BJ (cell line): ENCODE data around the gene FRMD4A. TPM values are rescaled to one million over a fixed set of nuclear protein-coding genes. Genes with fewer than 3 reads are reported as not detected.

Experiments used
- CTCF ChIA-PET: fragments of 350-600 bp; formaldehyde crosslinking; extraction: SDS; loops from one replicate; lab custom pipeline; 2021; ENCODE audit warnings: antibody characterized with exemption, inconsistent platforms; lab: Yijun Ruan, JAX
- POLR2A ChIA-PET: fragments of 300-600 bp; sonication (Branson Sonifier 250); formaldehyde crosslinking; extraction: SDS; loops from one replicate; lab custom pipeline; 2021; ENCODE audit warnings: antibody characterized with exemption; lab: Charles Lee
- DNase-seq: peaks from one replicate; pipeline ENCODE4 v3.0.0-alpha.2; 2011; ENCODE audit warnings: low read depth
- H3K27me3 ChIP-seq: 2 replicates; pipeline ENCODE4 v1.6.0; 2011; ENCODE audit warnings: low read length; ENCODE audit not compliant: control insufficient read depth, insufficient read depth
- H3K36me3 ChIP-seq: 2 replicates; pipeline ENCODE4 v1.5.1; 2011; ENCODE audit warnings: low read length; ENCODE audit not compliant: control insufficient read depth, insufficient read depth
- H3K4me3 ChIP-seq: 2 replicates; pipeline ENCODE4 v1.5.1; 2011; ENCODE audit warnings: low read depth, mild to moderate bottlenecking, control low read depth, low read length
- CTCF ChIP-seq: IDR thresholded peaks from 2 replicates; pipeline ENCODE4 v1.5.1; 2011; ENCODE audit warnings: low read depth, mild to moderate bottlenecking, control low read depth, inconsistent platforms, low read length, moderate library complexity; ENCODE audit not compliant: insufficient read depth
- polyA plus RNA-seq: library from polyadenylated mRNA; depleted of rRNA; stranded (reverse); fragments of >200 nt; gene quantifications from 2 replicates; pipeline ENCODE4 v1.2.3, GENCODE V29; 2011

The FRMD4A gene
- polyA plus RNA-seq, 1 experiment, result 31.6 TPM

GRCh38 chr10:14134275-14134674, 196.4 kb downstream of the FRMD4A start:
- Histone ChIP-seq H3K4me3 (no peak overlapping the region), H3K27me3 (peaks cover 4% of the 10 kb centered on the region), H3K36me3 (no peaks in the 10 kb centered on the region)
- no peak for TF ChIP-seq CTCF
- ChIA-PET CTCF (no interaction called here), POLR2A (no interaction called here)
- DNase-seq, result no peak

GRCh38 chr10:14131261-14131960, 199.3 kb downstream of the FRMD4A start:
- no peaks in the 10 kb centered on the region for H3K36me3 ChIP-seq
- POLR2A ChIA-PET, result no interaction called here
- CTCF ChIA-PET, result no interaction called here
- H3K4me3 ChIP-seq, result no peak overlapping the region
- peaks cover 2% of the 10 kb centered on the region for H3K27me3 ChIP-seq
- DNase-seq, result no peak
- no peak for TF ChIP-seq CTCF

- no peak for DNase-seq
- CTCF ChIA-PET, result no interaction called here
- H3K27me3 ChIP-seq, result no peaks in the 10 kb centered on the region; the same call in 1 of the 2 replicates
- POLR2A ChIA-PET, result no interaction called here
- no peak for TF ChIP-seq CTCF
- no peaks in the 10 kb centered on the region for H3K36me3 ChIP-seq
- H3K4me3 ChIP-seq, result no peak overlapping the region
Measured at GRCh38 chr10:14129770-14130169, 201.0 kb downstream of the FRMD4A start.

GRCh38 chr10:14128519-14128918, 202.2 kb downstream of the FRMD4A start:
- no peaks in the 10 kb centered on the region for H3K36me3 ChIP-seq
- CTCF ChIA-PET, result no interaction called here
- no peaks in the 10 kb centered on the region; the same call in 1 of the 2 replicates for H3K27me3 ChIP-seq
- no peak overlapping the region for H3K4me3 ChIP-seq
- POLR2A ChIA-PET, result no interaction called here
- no peak for DNase-seq
- TF ChIP-seq CTCF, result no peak

GRCh38 chr10:14126697-14127440, 203.9 kb downstream of the FRMD4A start:
- DNase-seq, result no peak
- Histone ChIP-seq H3K36me3 (no peaks in the 10 kb centered on the region), H3K4me3 (no peak overlapping the region), H3K27me3 (peaks cover under 1% of the 10 kb centered on the region)
- CTCF ChIA-PET, result interaction anchor here (1.3 kb wide), 1 partner anchor 12 kb away, joined by 4 read pairs; no protein-coding TSS in a partner anchor
- POLR2A ChIA-PET, result no interaction called here
- TF ChIP-seq CTCF, result no peak
